GM23338 (cell line): Measurements from ENCODE around the gene DPYD. TPM values are rescaled to one million over a fixed set of nuclear protein-coding genes. Genes with fewer than 3 reads are reported as not detected.

Source experiments
- ATAC-seq: fragments of 200-7000 bp; cut with Tn5 transposase; 3 replicates; pipeline ENCODE4 v1.9.1; 2020
- DNase-seq: peaks from one replicate; pipeline ENCODE4 v3.0.0-alpha.2; 2015; ENCODE audit warnings: low spot score
- H2AFZ ChIP-seq: fragments of 200-600 bp; sonication (generic); 2 replicates; pipeline ENCODE4 v1.8.0; 2016; ENCODE audit warnings: antibody characterized with exemption, mild to moderate bottlenecking, moderate library complexity
- H3F3A ChIP-seq: fragments of 200-600 bp; sonication (generic); replicated peaks from 2 replicates; pipeline ENCODE4 v1.8.0; 2017; ENCODE audit warnings: antibody characterized with exemption, mixed run types, low read depth
- H3K27ac ChIP-seq: fragments of 200-600 bp; sonication (generic); 2 replicates; pipeline ENCODE4 v1.6.1; 2016; ENCODE audit warnings: low read depth
- H3K27me3 ChIP-seq: fragments of 200-600 bp; sonication (generic); 2 replicates; pipeline ENCODE4 v1.8.0; 2016; ENCODE audit warnings: mild to moderate bottlenecking, mixed run types, moderate library complexity; ENCODE audit not compliant: insufficient read depth
- H3K36me3 ChIP-seq: fragments of 200-600 bp; sonication (generic); 2 replicates; pipeline ENCODE4 v1.8.0; 2016; ENCODE audit warnings: mild to moderate bottlenecking; ENCODE audit not compliant: insufficient read depth
- H3K4me1 ChIP-seq: fragments of 200-600 bp; sonication (generic); 2 replicates; pipeline ENCODE4 v1.8.0; 2016; ENCODE audit warnings: mild to moderate bottlenecking, moderate library complexity; ENCODE audit not compliant: insufficient read depth
- H3K4me2 ChIP-seq: fragments of 200-600 bp; sonication (generic); 2 replicates; pipeline ENCODE4 v1.7.1; 2017; ENCODE audit warnings: mixed run types
- H3K4me3 ChIP-seq: fragments of 200-600 bp; sonication (generic); 2 replicates; pipeline ENCODE4 v1.6.1; 2016; ENCODE audit warnings: mixed run types
- H3K79me2 ChIP-seq: fragments of 200-600 bp; sonication (generic); replicated peaks from 2 replicates; pipeline ENCODE4 v1.8.0; 2017; ENCODE audit warnings: mild to moderate bottlenecking; ENCODE audit not compliant: insufficient read depth
- H3K9me2 ChIP-seq: fragments of 200-600 bp; sonication (generic); 2 replicates; pipeline ENCODE4 v1.8.0; 2017; ENCODE audit not compliant: insufficient read depth
- H4K20me1 ChIP-seq: fragments of 200-600 bp; sonication (generic); replicated peaks from 2 replicates; pipeline ENCODE4 v1.8.0; 2017; ENCODE audit warnings: mild to moderate bottlenecking; ENCODE audit not compliant: insufficient read depth
- H3K27ac Mint-ChIP-seq: 2 replicates; pipeline ENCODE4 v1.8.0; 2020; ENCODE audit warnings: inconsistent platforms, mild to moderate bottlenecking, moderate library complexity, mixed read lengths
- H3K27me3 Mint-ChIP-seq: 3 replicates; pipeline ENCODE4 v1.8.0; 2022; ENCODE audit warnings: low read depth, mild to moderate bottlenecking, moderate library complexity, mixed read lengths, inconsistent platforms; ENCODE audit not compliant: insufficient read depth, poor library complexity
- H3K36me3 Mint-ChIP-seq: 3 replicates; pipeline ENCODE4 v1.8.0; 2021; ENCODE audit warnings: low read depth, mild to moderate bottlenecking, inconsistent platforms, moderate library complexity, mixed read lengths
- H3K4me1 Mint-ChIP-seq: 3 replicates; pipeline ENCODE4 v1.8.0; 2020; ENCODE audit warnings: mild to moderate bottlenecking, inconsistent platforms, mixed read lengths
- H3K4me3 Mint-ChIP-seq: 3 replicates; pipeline ENCODE4 v1.8.0; 2021; ENCODE audit warnings: moderate library complexity, mild to moderate bottlenecking, inconsistent platforms, mixed read lengths
- H3K9me3 Mint-ChIP-seq: 3 replicates; pipeline ENCODE4 v1.8.0; 2020; ENCODE audit warnings: moderate library complexity, mild to moderate bottlenecking, inconsistent platforms, mixed read lengths
- ETS1 ChIP-seq: IDR thresholded peaks from 2 replicates; pipeline ENCODE4 v1.6.1; 2016; ENCODE audit warnings: antibody characterized with exemption
- EZH2 ChIP-seq: fragments of 200-600 bp; sonication (generic); IDR thresholded peaks from one replicate; pipeline ENCODE4 v1.8.0; 2017; ENCODE audit warnings: antibody characterized with exemption, mild to moderate bottlenecking, low read depth; ENCODE audit not compliant: unreplicated experiment
- EZH2phosphoT487 ChIP-seq: fragments of 200-600 bp; sonication (generic); IDR thresholded peaks from one replicate; pipeline ENCODE4 v1.8.1; 2018; ENCODE audit warnings: antibody characterized with exemption; ENCODE audit not compliant: unreplicated experiment
- NANOG ChIP-seq: IDR thresholded peaks from 2 replicates; pipeline ENCODE4 v1.6.1; 2016; ENCODE audit warnings: antibody characterized with exemption, borderline replicate concordance
- POLR2AphosphoS5 ChIP-seq: IDR thresholded peaks from 2 replicates; pipeline ENCODE4 v1.6.1; 2016; ENCODE audit warnings: antibody characterized with exemption, low read depth
- STAT1 ChIP-seq: IDR thresholded peaks from one replicate; pipeline ENCODE4 v1.6.1; 2016; ENCODE audit warnings: antibody characterized with exemption; ENCODE audit not compliant: unreplicated experiment
- ZNF331 ChIP-seq: fragments of 250-450 bp; sonication (Bioruptor Pico); IDR thresholded peaks from 2 replicates; pipeline ENCODE4 v1.5.0; 2020; ENCODE audit warnings: low read depth, mild to moderate bottlenecking, moderate library complexity
- polyA plus RNA-seq: library from polyadenylated mRNA; unstranded; fragments of >200 nt; fragmentation: Nextera tagmentation; extraction: Ambion mirVana; gene quantifications from 2 replicates; pipeline ENCODE4 v1.2.1, GENCODE V29; 2016
- total RNA-seq: library from RNA; depleted of rRNA; stranded (reverse); fragments of >200 nt; shearing (Covaris generic); gene quantifications from 2 replicates; pipeline ENCODE4 v1.2.3, GENCODE V29; 2014
- TF ChIP-seq, protein P1 (sequence below): IDR thresholded peaks from one replicate; pipeline ENCODE4 v1.6.1; 2018; ENCODE audit warnings: antibody characterized with exemption; ENCODE audit not compliant: unreplicated experiment
- TF ChIP-seq, protein P2 (sequence below), 2 experiments: fragments of 200-600 bp in 1 of 2; sonication (generic) in 1 of 2; conservative IDR thresholded peaks; 2 replicates each; pipeline versions ENCODE4 v1.5.1 to v1.6.1; 2016 to 2017; ENCODE audit warnings: antibody characterized with exemption in 2 of 2, low read depth in 2 of 2, mild to moderate bottlenecking in 2 of 2, moderate library complexity in 1 of 2

Gene DPYD
- total and polyA plus RNA-seq, 2 experiments from 2014 or later: 0.50 to 1.6 TPM

DNA sequence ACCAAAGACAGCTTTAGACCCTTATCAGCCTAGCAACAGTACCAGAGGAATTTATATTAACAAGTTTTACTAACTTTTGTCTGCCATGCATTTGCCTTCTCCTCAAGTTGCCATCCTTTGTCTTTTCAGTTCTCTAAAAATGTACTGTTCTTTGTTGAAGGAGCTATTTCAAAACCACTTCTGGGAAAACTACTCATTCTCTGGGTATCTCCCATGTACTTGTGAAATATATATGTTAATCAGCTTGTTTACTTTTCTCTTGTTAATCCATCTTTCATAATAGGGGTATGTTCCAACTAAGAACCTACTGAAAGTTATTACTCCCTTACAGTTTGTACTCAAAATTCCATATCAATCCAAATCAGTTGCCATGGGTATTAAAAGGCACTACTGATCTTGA, 16.3 kb downstream of the DPYD start (continued):
- TF ChIP-seq, protein P1, sequence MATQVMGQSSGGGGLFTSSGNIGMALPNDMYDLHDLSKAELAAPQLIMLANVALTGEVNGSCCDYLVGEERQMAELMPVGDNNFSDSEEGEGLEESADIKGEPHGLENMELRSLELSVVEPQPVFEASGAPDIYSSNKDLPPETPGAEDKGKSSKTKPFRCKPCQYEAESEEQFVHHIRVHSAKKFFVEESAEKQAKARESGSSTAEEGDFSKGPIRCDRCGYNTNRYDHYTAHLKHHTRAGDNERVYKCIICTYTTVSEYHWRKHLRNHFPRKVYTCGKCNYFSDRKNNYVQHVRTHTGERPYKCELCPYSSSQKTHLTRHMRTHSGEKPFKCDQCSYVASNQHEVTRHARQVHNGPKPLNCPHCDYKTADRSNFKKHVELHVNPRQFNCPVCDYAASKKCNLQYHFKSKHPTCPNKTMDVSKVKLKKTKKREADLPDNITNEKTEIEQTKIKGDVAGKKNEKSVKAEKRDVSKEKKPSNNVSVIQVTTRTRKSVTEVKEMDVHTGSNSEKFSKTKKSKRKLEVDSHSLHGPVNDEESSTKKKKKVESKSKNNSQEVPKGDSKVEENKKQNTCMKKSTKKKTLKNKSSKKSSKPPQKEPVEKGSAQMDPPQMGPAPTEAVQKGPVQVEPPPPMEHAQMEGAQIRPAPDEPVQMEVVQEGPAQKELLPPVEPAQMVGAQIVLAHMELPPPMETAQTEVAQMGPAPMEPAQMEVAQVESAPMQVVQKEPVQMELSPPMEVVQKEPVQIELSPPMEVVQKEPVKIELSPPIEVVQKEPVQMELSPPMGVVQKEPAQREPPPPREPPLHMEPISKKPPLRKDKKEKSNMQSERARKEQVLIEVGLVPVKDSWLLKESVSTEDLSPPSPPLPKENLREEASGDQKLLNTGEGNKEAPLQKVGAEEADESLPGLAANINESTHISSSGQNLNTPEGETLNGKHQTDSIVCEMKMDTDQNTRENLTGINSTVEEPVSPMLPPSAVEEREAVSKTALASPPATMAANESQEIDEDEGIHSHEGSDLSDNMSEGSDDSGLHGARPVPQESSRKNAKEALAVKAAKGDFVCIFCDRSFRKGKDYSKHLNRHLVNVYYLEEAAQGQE: no peak
- TF ChIP-seq NANOG (no peak), ZNF331 (CRISPR knock-in tag) (no peak), EZH2phosphoT487 (no peak), STAT1 (no peak), ETS1 (no peak)

- H3K9me3 Mint-ChIP-seq: peaks cover 2% of the 10 kb centered on the region; the same call in 1 of the 3 replicates
- no peak overlapping the region for H3K27ac ChIP-seq
- DNase-seq: no peak
- TF ChIP-seq, protein P2, sequence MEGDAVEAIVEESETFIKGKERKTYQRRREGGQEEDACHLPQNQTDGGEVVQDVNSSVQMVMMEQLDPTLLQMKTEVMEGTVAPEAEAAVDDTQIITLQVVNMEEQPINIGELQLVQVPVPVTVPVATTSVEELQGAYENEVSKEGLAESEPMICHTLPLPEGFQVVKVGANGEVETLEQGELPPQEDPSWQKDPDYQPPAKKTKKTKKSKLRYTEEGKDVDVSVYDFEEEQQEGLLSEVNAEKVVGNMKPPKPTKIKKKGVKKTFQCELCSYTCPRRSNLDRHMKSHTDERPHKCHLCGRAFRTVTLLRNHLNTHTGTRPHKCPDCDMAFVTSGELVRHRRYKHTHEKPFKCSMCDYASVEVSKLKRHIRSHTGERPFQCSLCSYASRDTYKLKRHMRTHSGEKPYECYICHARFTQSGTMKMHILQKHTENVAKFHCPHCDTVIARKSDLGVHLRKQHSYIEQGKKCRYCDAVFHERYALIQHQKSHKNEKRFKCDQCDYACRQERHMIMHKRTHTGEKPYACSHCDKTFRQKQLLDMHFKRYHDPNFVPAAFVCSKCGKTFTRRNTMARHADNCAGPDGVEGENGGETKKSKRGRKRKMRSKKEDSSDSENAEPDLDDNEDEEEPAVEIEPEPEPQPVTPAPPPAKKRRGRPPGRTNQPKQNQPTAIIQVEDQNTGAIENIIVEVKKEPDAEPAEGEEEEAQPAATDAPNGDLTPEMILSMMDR (conservative IDR thresholded peaks at IDR 0.05; ENCODE audit: low read depth in 2 of 2): no peak
- TF ChIP-seq POLR2AphosphoS5: no peak
- TF ChIP-seq, protein P1: no peak
- no peak for TF ChIP-seq EZH2
Measured at GRCh38 chr1:97903626-97904025, 17.2 kb downstream of the DPYD start.

More at GRCh38 chr1:97903626-97904025, 17.2 kb downstream of the DPYD start:
- no peak for ATAC-seq
- Mint-ChIP-seq H3K27me3 (no peaks in the 10 kb centered on the region), H3K4me1 (peaks cover 8% of the 10 kb centered on the region; the same call in 2 of the 3 replicates), H3K4me3 (no peak overlapping the region), H3K27ac (no peak overlapping the region), H3K36me3 (peaks cover 2% of the 10 kb centered on the region; the same call in 1 of the 3 replicates)
- Histone ChIP-seq H3K4me1 (no peaks in the 10 kb centered on the region), H3K79me2 (no peaks in the 10 kb centered on the region), H3F3A (no peaks in the 10 kb centered on the region), H3K27me3 (no peaks in the 10 kb centered on the region), H3K9me2 (no peaks in the 10 kb centered on the region), H2AFZ (no peak overlapping the region), H3K4me3 (no peak overlapping the region), H4K20me1 (no peaks in the 10 kb centered on the region), H3K36me3 (no peaks in the 10 kb centered on the region), H3K4me2 (no peak overlapping the region)
